G401 (cell line): ENCODE results near the gene COG4. TPM values are rescaled to one million over a fixed set of nuclear protein-coding genes. Genes with fewer than 3 reads are reported as not detected.
A peak's percentile ranks its signal among the peaks of the same experiment; 100 is the strongest.

Source experiments
- DNase-seq: peaks from one replicate; pipeline ENCODE4 v3.0.0-alpha.2; 2015; ENCODE audit warnings: low spot score
- in situ Hi-C: cut with HindIII; loops from 2 replicates; pipeline ENCODE4 v1.10.0; 2016; ENCODE audit warnings: low sequenced_read_pairs, mixed read lengths
- total RNA-seq: library from RNA; depleted of rRNA; stranded (reverse); fragments of >200 nt; shearing (Covaris generic); gene quantifications from 2 replicates; pipeline ENCODE4 v1.2.3, GENCODE V29; 2014

Gene COG4
- total RNA-seq, 1 experiment from 2014 or later, result 97.0 TPM

- in situ Hi-C loops, result no loop called here
- DNase-seq, result no peak
Observed at GRCh38 chr16:70483426-70483825, 39.9 kb downstream of the COG4 start.

GRCh38 chr16:70482624-70483023 lies 40.7 kb downstream of the COG4 start:
- no peak for DNase-seq
- in situ Hi-C loops, result no loop called here

GRCh38 chr16:70481929-70482536 lies 41.3 kb downstream of the COG4 start:
- no peak for DNase-seq
- in situ Hi-C loops, result no loop called here

- in situ Hi-C loops, result no loop called here
- DNase-seq, result no peak
Observed at GRCh38 chr16:70480127-70481105, 42.9 kb downstream of the COG4 start.

GRCh38 chr16:70478912-70479341 lies 44.4 kb downstream of the COG4 start:
- peak; percentile 69 for DNase-seq
- in situ Hi-C loops, result no loop called here

- in situ Hi-C loops, result no loop called here
- no peak for DNase-seq
Observed at GRCh38 chr16:70478169-70478568, 45.2 kb downstream of the COG4 start.

GRCh38 chr16:70476272-70477020 lies 46.9 kb downstream of the COG4 start:
- DNase-seq, result peak; percentile 94
- in situ Hi-C loops, result no loop called here

- peak; percentile 35 for DNase-seq
- in situ Hi-C loops, result no loop called here
Observed at GRCh38 chr16:70475054-70475871, 48.1 kb downstream of the COG4 start.

- in situ Hi-C loops, result no loop called here
Observed at GRCh38 chr16:70474320-70475053, 48.9 kb downstream of the COG4 start.

GRCh38 chr16:70473446-70474319 lies 49.7 kb downstream of the COG4 start:
- in situ Hi-C loops, result no loop called here
- DNase-seq, result no peak

More at GRCh38 chr16:70474320-70475053, 48.9 kb downstream of the COG4 start:
- no peak for DNase-seq

- peak; percentile 64 for DNase-seq
- in situ Hi-C loops, result no loop called here
Observed at GRCh38 chr16:70472786-70473433, 50.4 kb downstream of the COG4 start.

GRCh38 chr16:70470927-70471341 lies 52.4 kb downstream of the COG4 start:
- in situ Hi-C loops, result no loop called here
- peak; percentile 63 for DNase-seq

- no peak for DNase-seq
- in situ Hi-C loops, result no loop called here
Observed at GRCh38 chr16:70470141-70470926, 53.0 kb downstream of the COG4 start.

- in situ Hi-C loops, result no loop called here
- DNase-seq, result no peak
Observed at GRCh38 chr16:70468776-70469525, 54.4 kb downstream of the COG4 start.

- in situ Hi-C loops, result no loop called here
Observed at GRCh38 chr16:70467608-70468007, 55.7 kb downstream of the COG4 start.

More at GRCh38 chr16:70467608-70468007, 55.7 kb downstream of the COG4 start:
- no peak for DNase-seq
